AG20443 (cell line): ENCODE measurements around the gene CPNE2.
"Not testable (repeated sequence)": the region's sequence is repeated elsewhere in the genome, so short reads cannot be mapped to it uniquely, and the experiment has no call there.

ENCODE experiments used
- DNase-seq: peaks from one replicate; pipeline ENCODE4 v3.0.0; 2012; ENCODE audit warnings: low spot score, mixed read lengths

CPNE2 gene

DNA sequence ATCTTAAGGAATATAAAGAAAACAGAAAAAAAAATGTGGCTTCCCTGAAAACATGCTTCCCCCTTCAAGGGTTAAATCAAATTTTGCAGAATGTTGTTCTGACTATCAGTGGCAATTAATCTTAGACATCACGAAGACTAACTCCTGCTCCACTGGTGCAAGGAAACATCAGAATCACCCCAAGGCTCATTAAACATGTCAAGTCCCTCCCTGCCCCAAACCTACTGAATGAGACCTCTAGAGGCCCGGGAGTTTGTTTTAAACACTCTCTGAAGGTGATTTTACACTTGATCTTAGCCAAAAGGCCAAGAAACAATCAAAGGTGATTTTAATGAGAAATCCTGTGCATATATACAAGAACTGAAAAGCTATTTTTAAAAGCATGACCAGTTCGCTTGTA lies 75.2 kb downstream of the CPNE2 start:
- no peak for DNase-seq

DNA sequence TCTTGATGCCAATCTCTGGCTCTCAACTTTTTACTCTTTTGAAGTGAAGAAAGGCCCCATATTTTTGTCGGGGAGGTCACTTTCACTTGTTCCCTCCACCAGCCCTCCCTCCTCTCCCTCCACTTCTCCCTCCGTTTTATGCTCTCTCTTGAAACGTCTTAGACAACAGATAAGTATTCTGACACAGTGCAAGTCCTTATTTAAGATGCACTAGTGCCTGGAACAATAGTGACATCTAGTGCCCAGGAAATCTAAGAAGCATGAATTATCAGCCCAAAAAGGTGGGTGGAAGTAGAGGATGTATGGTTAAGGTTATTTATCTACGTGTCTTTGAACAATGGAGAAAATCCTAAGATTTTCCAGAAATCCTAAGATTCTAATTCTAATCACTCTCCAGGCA lies 75.6 kb downstream of the CPNE2 start:
- peak; percentile 61 for DNase-seq

DNA sequence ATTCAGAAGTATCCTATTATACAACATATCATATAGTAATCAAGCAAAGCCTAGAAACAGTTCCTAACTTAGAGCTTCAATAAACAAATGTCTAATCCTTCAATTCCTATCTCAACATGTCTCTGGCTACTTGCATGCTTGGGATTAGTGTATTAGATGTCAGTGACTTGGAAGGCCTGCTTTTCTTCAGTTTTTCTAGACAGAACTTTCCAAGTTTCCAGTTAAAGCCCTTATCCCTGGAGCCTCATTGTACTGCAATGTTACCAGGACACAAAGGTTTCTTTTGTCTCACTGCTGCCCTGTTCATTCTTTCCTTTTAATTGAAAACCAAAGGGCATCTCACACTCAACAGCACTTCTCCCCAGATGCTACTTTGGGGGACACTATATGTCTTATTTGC lies 76.9 kb downstream of the CPNE2 start:
- DNase-seq, result no peak

DNA sequence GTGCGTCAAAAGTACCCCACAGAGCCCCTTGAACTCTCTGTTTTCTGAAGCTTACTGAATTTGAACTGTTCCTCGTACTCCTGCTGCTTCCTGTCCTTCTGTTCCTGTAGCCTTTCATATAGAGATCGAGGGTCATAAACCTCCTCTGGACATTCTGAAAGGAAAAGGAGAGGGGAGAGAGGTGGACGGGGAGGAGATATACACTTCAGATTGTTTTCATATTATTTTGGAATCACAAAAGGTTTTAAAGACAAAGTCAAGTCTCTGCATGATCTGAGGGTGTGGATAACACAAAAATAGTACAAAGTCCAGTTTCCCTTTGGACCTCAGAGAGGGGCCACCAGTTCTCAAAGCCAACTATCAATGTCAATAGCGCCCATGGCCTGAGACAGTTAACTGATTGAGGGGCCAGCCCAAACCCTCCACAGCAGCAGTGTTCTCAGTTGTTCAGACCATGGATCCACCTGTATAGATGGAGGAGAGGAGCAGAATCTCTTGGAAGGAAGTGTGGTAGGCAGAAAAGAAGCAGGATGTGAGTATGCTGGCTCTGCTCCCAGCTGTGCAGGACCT lies 80.4 kb downstream of the CPNE2 start:
- DNase-seq, result no peak

DNA sequence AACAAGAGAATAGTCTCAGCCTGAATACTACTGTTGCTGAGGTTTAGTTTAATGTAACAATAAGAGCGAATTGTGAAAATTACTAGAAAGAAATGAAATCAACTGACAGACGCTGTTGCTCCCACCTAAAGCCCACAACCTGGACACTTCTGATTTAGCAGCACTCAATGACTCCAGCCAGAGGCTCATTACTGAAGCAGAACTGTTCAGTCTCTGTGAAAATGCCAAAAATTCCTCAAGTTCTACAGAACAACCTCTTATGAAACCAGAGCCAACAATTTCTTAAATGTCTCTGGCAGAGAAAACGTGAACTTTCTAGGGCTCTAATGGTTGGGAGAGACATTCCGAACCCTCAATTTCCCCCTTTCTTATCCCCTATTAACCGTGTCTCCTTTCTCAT lies 83.5 kb downstream of the CPNE2 start:
- DNase-seq, result peak; percentile 44

DNA sequence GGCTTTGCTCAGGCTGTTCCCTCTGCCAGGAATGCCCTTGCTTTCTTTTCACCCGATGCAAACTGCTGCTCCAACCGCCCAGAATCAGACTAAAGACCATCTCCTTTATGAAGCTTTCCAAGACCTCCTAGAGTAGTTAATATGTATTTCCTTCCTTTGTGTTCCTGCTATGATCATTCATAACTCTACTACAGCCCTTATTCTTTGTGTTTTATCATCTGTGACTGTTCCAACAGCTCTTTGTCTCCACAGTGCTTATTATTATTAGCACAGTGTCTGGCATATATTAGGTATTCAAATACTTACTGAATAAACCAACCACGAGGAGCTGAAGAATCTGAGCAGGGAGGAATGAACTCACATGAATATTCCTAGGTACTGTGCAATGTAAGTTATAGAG lies 85.8 kb downstream of the CPNE2 start:
- no peak for DNase-seq

DNA sequence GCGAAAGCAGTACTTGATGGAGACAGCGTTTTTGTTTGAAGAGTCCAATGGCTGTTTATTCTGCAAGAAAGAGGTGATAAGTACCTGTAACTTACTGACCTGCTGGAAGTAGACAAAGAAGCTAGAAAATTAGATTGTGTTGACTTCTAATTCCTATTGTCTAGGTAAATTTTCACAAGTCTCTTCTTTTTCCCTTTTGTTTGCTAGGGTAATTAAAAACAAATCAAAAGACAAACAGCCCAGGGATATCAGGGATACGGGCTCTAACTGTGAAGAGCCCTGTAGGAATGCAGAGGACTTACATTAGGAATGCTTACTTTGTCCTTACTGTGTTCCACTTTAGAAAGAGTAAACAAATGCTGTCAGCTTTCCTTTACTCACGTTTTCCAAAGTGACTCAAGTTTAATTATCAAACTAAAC lies 86.4 kb downstream of the CPNE2 start:
- no peak for DNase-seq

DNA sequence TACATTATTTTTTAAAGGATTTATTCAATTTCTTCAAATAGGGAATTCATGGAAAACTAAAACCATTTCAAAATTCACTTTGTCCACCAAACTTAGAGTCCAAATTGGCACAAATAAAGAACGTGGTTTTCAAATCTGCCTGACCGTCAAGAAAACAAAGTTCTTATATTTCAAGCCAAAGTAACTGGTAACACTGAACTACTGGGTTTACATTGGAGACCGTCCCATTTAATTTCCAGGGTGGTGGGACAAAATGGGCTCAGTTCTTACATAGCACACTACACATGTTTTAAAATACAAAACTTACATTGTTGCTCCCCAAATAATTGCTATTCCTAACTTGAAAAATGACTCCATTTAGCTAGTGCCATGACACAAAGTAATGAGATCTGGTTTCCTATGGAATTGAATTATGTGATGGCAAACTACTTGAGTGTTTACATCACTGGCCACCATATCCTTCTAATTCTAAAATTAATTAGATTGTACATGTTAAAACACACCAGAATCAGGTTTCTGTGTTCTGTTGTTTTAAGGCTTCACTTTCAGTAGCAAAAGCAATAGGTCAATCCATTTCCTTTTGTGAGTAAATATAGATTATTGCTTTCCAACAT lies 86.9 kb downstream of the CPNE2 start:
- no peak for DNase-seq

DNA sequence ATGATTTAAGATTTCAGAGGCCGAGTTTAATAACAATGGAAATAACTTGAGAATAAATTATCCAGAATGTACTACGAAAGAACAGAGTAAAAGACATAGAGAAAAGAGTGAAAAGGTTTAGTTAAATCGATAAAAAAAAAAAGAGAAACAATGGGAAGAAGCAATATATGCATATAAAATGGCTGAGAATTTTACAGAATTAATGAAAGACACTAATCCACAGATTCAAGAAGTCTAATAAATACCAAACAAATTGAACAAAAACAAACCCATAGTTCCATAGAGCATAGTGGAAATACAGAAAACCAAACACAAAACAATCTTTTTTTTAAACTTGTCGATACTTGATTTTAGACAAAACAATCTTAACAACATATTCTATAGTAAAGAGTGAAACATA lies 91.7 kb downstream of the CPNE2 start:
- DNase-seq, result no peak

DNA sequence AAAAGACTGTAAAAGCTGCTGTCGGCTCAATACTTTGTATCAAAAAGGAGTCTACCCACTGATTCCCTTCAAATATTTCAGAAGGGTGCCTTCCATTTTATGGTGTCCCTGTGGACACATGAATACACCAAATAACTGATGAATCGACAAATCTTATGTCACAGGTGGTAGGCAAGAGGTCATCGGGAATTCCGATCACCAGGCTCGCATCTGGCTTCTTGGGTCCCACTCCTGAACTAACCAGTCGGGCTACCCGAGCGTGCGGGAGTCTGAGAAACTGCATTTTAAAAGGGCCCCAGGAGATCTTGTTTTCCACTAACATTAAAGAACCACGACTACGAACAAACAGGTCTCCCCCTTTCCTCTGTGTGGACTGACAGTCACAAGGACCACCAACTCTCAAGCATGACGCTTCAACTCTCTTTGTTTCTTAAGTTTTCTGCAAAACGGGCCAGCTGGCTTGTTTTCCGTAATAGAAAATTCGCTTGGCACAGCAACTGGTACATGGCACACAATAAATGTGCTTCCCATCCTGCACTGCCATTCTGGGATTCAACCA lies 92.6 kb downstream of the CPNE2 start:
- DNase-seq, result no peak

DNA sequence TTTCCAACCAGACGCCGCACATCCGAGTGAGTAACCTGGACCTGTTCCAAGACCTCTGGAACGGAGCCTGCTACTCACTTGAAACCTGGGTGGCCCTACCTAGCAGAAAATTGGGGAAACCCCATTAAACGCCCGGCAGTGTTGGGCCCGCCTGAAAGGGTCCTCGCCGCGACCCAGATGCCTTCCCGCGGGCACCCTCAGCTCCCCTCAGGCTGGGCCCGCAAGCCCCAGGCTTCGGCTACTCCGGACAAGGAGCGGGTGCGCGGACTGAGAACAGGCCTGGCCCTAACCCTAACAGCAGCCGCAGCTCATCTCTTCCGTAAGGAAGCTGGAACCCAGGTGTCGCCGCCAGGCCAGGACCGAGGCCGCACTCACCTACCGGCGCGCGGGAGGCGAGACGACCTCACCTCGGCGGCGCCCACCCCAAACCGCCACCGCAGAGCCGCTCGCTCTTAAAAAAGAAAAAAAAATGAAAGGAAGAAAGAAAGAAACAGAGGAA lies 93.1 kb downstream of the CPNE2 start:
- peak; percentile 55 for DNase-seq

DNA sequence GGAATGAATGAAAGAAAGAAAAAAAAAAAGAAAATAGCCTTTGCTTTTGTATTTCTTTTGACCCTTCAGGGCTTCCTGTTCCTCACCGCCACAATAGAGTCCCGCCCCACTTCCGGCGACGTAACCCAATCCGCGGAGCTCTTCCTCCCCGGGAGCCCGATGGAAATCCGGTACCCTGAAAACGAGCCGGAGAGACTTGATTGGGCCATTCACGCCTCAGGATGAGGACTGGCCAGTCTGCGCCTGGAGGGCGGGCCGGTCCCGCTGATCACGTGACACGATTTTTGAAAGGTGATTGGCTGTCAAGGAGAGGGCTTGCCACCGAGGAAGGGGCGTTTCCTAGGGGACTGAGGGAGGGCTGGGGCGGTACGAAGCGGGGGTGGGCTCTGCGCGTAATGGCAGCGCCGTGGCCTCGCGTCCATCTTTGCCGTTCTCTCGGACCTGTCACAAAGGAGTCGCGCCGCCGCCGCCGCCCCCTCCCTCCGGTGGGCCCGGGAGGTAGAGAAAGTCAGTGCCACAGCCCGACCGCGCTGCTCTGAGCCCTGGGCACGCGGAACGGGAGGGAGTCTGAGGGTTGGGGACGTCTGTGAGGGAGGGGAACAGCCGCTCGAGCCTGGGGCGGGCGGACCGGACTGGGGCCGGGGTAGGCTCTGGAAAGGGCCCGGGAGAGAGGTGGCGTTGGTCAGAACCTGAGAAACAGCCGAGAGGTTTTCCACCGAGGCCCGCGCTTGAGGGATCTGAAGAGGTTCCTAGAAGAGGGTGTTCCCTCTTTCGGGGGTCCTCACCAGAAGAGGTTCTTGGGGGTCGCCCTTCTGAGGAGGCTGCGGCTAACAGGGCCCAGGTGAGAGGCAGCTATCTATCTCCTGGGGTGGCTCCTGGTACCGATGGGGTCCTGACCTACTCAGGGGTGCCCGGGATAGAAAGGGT lies 93.8 kb downstream of the CPNE2 start, which contains the start of the genes PSME3IP1 and RSPRY1:
PSME3IP1 (minus strand) TSS at position 95 of the 927 bp plus-strand sequence. CDS start 12,185 bp downstream, outside the sequence.
RSPRY1 (plus strand) TSS at position 385 of the 927 bp plus-strand sequence. CDS start 18,330 bp downstream, outside the sequence.
- DNase-seq, result peak; percentile 100

DNA sequence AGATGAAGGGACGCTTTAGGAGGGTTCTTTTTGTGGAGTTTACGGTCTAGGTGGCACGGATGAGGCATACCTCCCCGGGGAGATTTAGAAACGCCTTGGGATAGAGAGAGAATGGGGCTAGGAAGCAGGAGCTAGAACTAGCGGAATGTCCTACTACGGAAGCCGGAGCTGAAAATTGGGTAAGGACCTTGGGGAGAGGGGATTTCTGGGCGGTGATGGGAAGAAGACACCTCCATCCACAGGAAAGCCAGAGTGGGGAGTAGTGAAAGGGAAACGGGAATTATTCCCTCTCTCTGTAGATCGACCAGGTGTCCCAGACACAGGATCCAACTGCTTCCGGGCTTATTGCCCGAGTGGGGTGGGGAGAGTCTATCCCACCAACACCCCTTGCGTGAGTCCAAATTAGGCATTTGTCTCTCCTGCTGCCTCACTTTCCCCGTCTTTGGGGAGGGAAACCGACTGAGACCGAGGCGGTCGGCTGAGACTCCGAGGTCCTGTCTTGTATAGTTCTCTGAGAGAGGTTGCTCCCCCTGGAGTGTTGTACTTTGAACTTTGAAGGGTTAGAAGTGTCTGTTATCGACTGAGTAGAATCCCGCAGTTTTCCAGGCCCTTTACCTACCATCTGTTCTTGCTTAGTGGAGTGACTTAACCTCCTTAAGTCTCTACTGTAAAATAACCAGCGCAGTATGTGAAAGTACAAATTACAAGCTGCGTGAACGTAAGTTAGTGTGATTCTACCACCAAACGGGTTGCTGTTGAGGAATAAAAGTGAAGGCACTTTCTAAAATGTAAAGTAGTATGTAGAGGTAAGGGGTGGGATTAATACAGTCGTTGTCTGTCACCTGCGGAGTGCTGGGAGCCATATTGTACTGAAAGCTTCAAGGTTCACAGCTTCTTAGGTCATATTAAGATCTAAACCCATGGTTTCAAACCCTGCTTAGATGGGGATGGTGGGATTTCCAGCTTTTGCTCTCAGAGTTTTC lies 94.8 kb downstream of the CPNE2 start:
- DNase-seq, result peak; percentile 13

DNA sequence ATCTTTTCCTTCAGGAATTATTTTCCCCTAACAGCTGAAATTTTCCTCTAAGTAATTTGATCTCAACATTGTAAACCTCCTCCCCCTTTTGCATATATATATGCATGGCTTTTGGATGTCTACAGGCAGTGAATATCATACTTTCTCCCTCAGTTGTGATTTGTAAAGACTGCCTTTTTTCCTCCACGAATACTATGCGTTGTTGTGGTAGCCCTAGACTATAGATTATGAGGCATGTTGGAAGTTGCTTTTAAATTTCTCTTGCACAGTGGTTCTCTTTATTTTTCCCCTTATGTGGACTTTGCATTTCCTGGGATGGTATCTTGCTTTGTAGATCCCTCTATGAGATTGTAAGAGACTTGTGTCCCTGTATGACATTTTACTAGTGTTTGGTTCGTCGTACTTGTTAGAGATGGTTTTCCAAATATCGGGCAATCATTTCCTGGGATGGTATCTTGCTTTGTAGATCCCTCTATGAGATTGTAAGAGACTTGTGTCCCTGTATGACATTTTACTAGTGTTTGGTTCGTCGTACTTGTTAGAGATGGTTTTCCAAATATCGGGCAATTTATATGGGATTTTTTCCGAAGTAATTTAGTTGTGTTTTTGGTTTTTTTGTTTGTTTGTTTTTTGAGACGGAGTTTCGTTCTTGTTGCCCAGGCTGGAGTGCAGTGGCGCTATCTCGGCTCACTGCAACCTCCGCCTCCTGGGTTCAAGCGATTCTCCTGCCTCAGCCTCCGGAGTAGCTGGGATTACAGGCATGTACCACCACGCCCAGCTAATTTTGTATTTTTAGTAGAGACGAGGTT lies 95.7 kb downstream of the CPNE2 start:
- DNase-seq, result not testable (repeated sequence)

DNA sequence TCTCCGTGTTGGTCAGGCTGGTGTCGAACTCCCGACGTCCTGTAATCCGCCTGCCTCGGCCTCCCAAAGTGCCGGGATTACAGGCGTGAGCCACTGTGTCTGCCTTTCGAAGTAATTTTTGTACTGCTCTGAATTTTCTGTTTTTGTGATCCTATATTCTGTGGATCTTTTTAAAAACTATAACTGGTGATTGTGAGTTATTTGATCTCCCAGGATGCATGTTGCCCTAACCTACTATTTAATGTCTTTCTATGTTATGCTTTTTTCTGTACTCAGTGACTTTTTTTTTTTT lies 96.3 kb downstream of the CPNE2 start:
- no peak for DNase-seq

DNA sequence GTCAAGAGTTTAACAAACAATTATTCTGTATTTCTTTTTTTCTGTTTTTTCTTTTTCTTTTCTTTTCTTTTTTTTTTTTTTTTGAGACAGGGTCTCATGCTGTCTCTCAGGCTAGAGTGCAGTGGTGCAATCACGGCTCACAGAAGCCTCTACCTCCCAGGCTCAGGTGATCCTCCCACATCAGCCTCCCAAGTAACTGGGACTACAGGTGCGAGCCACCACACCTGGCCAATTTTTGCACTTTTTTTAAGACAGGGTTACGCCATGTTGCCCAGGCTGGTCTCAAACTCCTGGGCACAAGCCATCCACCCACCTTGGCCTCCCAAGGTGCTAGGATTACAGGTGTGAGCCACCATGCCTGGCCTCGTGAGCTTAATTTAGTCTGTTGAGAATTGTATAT lies 97.1 kb downstream of the CPNE2 start:
- not testable (repeated sequence) for DNase-seq

DNA sequence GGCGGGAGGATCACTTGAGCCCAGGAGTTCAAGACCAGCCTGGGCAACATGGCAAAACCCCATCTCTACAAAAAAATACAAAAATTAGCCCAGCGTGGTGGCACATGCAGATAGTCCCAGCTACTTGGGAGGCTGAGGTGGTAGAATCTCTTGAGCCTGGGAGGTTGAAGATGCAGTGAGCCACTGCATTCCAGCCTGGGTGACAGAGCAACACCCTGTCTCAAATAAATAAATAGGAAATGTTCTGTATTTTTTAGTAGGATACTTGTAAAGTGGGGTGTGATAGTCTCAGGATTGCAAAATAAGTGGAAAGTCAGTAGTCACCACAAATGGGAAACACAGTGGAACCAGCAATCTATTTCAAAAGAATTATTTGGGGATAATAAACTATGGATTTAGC lies 97.8 kb downstream of the CPNE2 start:
- no peak for DNase-seq

DNA sequence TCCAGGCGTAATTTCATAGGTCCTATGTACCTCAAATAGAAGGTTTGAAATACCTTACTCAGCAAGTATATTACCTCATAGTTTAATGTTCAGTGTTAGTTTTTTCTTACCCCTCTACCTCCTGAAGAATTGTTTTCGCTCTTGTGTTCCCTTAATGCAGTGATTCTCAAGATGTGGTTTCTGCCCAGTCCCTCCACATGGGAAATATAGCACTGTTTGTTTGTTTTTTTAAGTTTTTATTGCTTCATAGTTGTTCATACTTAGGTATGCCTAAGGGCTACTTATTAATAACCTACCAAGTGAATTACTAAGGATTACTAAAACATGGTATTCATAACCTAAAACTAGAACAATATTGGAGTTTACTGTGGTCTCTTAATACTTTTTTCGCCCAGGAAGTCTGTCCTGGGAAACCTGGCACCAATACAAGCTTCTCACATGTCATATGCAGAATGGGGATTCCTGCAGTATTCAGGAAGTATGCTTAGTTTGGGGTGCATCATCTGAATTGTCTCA lies 98.7 kb downstream of the CPNE2 start:
- no peak for DNase-seq

DNA sequence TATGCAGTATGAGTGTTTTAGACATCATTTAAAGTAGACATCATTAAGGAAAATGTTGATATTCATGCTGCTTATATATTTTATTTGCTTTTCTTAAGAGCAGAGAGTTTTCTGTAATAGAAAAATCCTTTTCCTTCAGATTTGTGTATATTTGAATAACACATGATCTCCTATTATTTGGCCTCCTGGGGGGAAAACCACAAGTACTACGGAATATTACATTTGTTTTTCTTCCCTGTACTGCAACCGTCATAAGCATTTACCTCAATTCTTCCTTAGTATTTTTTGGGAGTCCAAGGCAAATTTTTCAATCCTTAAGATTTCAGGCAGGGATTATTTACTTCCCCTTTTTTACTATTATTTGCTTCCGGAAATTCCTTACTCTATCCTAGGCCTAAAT lies 99.8 kb downstream of the CPNE2 start:
- no peak for DNase-seq
